GM12891 (cell line): ENCODE measurements around the gene TTC23.

Source experiments
- POLR2A ChIP-seq: IDR thresholded peaks from 2 replicates; pipeline ENCODE4 v1.6.1; 2011; ENCODE audit warnings: low read depth, low read length, control low read depth
- POLR2AphosphoS5 ChIP-seq: IDR thresholded peaks from 2 replicates; pipeline ENCODE4 v1.6.1; 2011; ENCODE audit warnings: low read depth, low read length, control low read depth
- TAF1 ChIP-seq: IDR thresholded peaks from 2 replicates; pipeline ENCODE4 v1.6.1; 2011; ENCODE audit warnings: low read depth, low read length, control low read depth

DNA sequence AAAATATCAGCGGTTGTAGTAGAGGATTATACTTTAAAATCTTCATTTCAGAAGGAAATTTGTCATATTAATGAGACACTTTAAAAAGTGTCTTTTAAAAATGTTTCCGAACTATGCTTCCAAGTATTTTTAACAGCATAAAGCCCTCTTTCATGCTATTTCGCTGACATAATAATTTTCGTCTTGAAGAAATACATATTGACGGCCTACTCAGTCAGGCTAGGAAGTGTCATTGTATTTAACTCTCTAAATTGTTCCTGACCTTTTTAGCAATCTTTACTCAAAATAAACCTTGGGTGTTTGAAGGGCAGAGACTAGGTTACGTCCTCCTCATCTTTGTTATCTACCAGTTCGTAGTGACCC is 1.1 kb upstream of the TTC23 start:
- TF ChIP-seq POLR2A (no peak), TAF1 (no peak), POLR2AphosphoS5 (no peak)
